Psoas muscle (tissue), 8 donors: ENCODE measurements around the gene LBR. TPM values are rescaled to one million over a fixed set of nuclear protein-coding genes. Genes with fewer than 3 reads are reported as not detected.

Source experiments
- ATAC-seq, 4 donors: fragments of 200-7000 bp; cut with Tn5 transposase; one replicate each; pipeline ENCODE4 v1.9.1; 2020; ENCODE audit warnings: moderate library complexity in 3 of 4, mild to moderate bottlenecking in 2 of 4
- DNase-seq, 2 donors: peaks; one replicate each; pipeline ENCODE4 v3.0.0-alpha.2; 2020
- H3K27ac ChIP-seq: fragments of 200-600 bp; one replicate; pipeline ENCODE4 v1.8.0; 2022
- H3K27me3 ChIP-seq, 3 donors: fragments of 200-600 bp in 1 of 3; one replicate each; pipeline versions ENCODE4 v1.6.1 to v1.8.0; 2013 to 2022; ENCODE audit warnings: low read length in 2 of 3, mild to moderate bottlenecking in 2 of 3, moderate library complexity in 1 of 3; ENCODE audit not compliant: insufficient read depth in 3 of 3
- H3K36me3 ChIP-seq, 2 donors: fragments of 200-600 bp in 1 of 2; one replicate each; pipeline versions ENCODE4 v1.6.1 to v1.8.0; 2013 to 2022; ENCODE audit warnings: low read depth in 1 of 2, mild to moderate bottlenecking in 1 of 2, moderate library complexity in 1 of 2; ENCODE audit not compliant: insufficient read depth in 1 of 2
- H3K4me1 ChIP-seq: fragments of 200-600 bp; one replicate; pipeline ENCODE4 v1.8.0; 2022
- H3K4me3 ChIP-seq: fragments of 200-600 bp; one replicate; pipeline ENCODE4 v1.8.0; 2022; ENCODE audit warnings: mild to moderate bottlenecking
- H3K9me3 ChIP-seq: fragments of 200-600 bp; one replicate; pipeline ENCODE4 v1.8.0; 2022
- WGBS, 3 donors: extraction: QIAGEN DNeasy Blood & Tissue Kit; methylation state at CpG; one replicate each; pipeline versions ENCODE4 v1.1.6 to v1.1.7; 2013; 5-methylcytosine and 5-hydroxymethylcytosine counted together
- intact Hi-C, 2 donors: fragments of 100-400 bp; cut with DNase I; formaldehyde crosslinking; loops; one replicate each; pipeline versions ENCODE4 v1.11.0 to v1.14.2; 2022
- polyA plus RNA-seq, 3 donors: library from polyadenylated mRNA; stranded (reverse); fragments of 200-250 nt; gene quantifications; one replicate each; pipeline ENCODE4 v1.2.3, GENCODE V29; 2013
- total RNA-seq, 4 donors: library from RNA; stranded (reverse); fragmentation: NEBNext Ultra II Directional in 2 of 4; extraction: Animal tissue kit (Norgen Biotek cat#: 25700) in 2 of 4; gene quantifications; one replicate each; pipeline versions ENCODE4 v1.2.1 to v1.2.4, GENCODE V29; 2021 to 2023
- TF ChIP-seq, protein P1 (sequence below): fragments of 200-600 bp; IDR thresholded peaks from one replicate; pipeline ENCODE4 v1.8.0; 2022; ENCODE audit warnings: antibody characterized with exemption
- donor health status: healthy with polysubstance abuse.
- donor health status: DM: no; HTN: no; CAD: no; lungs with moderate emphysema.
- donor health status: Bipolar disorder and iron deficiency.
- donor health status: healthy.
- donor health status: DM: yes; HTN: yes; CAD: no.
- donor health status: DM: no; HTN: no; CAD: no.
- donor health status: DM: no; HTN: no; CAD: no.
- donor health status: DM: yes; HTN: yes; CAD: no.

LBR gene
- total and polyA plus RNA-seq, 7 donors: 6.8 to 22.8 (median 14.6) TPM

DNA sequence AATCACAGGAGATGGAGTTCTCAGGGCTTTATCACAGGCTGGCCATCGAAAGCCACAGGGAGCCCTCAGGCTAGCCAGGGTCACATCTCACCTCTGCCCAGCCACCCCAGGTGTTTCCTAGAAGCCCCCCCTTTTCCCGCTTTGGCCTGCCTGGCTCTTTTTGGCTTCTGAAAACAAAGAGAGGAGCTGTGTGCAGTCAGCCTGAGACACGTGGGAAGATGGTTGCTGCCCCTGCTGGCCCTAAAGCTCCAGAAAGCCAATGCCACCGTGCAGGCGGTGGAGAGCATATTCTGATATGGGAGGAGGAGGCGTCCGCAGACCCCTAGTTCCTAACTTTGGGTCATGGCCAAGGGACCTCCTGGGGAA, 18.7 kb upstream of the LBR start:
- intact Hi-C loops: no loop called here
- DNase-seq: no peak
- peaks cover 8% of the 10 kb centered on the region for H3K4me1 ChIP-seq
- no peaks in the 10 kb centered on the region for H3K9me3 ChIP-seq
- WGBS, 3 donors: 60 to 80% (median 69%) methylated on average over 7 of the region's 7 CpGs
- H3K27ac ChIP-seq: peak overlapping the region; percentile 64
- TF ChIP-seq, protein P1, sequence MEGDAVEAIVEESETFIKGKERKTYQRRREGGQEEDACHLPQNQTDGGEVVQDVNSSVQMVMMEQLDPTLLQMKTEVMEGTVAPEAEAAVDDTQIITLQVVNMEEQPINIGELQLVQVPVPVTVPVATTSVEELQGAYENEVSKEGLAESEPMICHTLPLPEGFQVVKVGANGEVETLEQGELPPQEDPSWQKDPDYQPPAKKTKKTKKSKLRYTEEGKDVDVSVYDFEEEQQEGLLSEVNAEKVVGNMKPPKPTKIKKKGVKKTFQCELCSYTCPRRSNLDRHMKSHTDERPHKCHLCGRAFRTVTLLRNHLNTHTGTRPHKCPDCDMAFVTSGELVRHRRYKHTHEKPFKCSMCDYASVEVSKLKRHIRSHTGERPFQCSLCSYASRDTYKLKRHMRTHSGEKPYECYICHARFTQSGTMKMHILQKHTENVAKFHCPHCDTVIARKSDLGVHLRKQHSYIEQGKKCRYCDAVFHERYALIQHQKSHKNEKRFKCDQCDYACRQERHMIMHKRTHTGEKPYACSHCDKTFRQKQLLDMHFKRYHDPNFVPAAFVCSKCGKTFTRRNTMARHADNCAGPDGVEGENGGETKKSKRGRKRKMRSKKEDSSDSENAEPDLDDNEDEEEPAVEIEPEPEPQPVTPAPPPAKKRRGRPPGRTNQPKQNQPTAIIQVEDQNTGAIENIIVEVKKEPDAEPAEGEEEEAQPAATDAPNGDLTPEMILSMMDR: no peak
- no peaks in the 10 kb centered on the region for H3K36me3 ChIP-seq
- no peak for ATAC-seq
- no peaks in the 10 kb centered on the region for H3K27me3 ChIP-seq
- H3K4me3 ChIP-seq: no peak overlapping the region

DNA sequence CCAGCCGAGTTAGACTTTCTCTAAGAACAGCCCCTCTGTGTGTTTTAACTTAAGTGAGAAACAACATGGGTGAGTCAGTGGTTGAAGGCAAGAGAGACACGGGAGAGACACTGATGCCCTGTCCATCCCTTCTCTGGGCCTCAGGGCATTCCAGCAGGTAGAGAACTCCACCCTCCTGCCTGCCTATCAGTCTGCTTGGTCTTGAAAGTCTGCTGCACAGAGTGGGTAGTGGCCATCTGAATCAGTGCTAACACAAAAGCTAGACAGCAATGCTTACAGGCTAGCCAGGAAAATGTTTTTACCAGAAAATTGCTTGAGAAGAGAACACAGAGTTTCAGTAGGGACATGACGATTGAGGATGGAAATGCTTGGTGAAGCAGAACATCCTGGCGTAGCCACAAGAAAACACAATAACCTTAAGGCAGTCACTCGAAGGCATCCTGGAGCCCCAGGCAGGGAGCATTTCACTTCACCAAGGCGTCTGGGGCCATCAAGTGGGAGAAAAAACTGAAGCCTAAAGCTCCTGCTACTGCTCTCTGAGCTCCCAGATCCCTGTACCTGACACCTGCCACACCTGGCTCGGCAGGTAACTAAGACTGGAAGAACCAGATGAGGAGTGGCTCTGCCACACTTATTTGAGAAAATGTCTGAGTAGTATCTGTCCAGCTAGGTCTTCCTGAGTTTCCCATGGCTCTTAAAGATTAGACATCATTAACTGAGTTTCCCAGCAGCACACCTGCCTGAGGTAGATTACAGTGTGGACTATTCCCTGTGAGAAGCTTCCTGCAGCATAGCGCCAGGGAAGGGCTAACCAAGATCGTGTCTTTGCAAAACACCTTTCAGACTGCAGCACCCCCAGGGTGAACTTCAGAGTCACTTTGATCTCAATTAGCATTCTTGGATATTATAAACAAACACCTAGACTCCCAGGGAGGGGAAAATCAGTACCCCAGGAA, 18.1 kb upstream of the LBR start:
- intact Hi-C loops: no loop called here
- Histone ChIP-seq H3K36me3 (no peaks in the 10 kb centered on the region), H3K27me3 (no peaks in the 10 kb centered on the region), H3K27ac (peak overlapping the region; percentile 64), H3K9me3 (no peaks in the 10 kb centered on the region), H3K4me3 (no peak overlapping the region), H3K4me1 (peaks cover 8% of the 10 kb centered on the region)
- 64 to 72% (median 65%) methylated on average over 9 of the region's 9 CpGs for WGBS, 3 donors
- no peak for ATAC-seq
- DNase-seq: no peak
- TF ChIP-seq, protein P1: no peak

DNA sequence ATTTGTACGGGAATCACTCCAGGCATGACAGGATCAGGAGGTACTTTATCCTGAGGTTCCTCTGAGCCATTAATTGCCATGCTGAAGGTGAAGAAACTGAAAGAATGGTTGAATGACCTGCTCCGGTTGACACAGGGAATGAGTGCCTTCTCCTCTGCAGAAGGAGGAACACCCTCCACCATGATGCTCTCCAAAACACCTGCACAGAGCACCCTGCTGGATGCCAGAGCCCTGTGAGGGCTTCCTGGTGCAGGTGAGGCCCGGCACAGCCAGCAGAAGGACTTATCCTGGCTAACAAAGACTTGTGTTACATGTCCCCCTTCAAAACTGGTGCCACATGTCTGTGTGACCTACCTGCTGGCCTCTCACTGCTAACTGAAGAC, 14.3 kb upstream of the LBR start:
- no peaks in the 10 kb centered on the region for H3K36me3 ChIP-seq
- H3K9me3 ChIP-seq: no peaks in the 10 kb centered on the region
- H3K27ac ChIP-seq: peak overlapping the region; percentile 1
- H3K4me3 ChIP-seq: no peak overlapping the region
- H3K4me1 ChIP-seq: peaks cover 8% of the 10 kb centered on the region
- intact Hi-C loops: no loop called here
- ATAC-seq: no peak
- DNase-seq: no peak
- 69 to 74% (median 72%) methylated on average over 3 of the region's 3 CpGs for WGBS, 3 donors
- H3K27me3 ChIP-seq: no peaks in the 10 kb centered on the region
- TF ChIP-seq, protein P1: no peak

DNA sequence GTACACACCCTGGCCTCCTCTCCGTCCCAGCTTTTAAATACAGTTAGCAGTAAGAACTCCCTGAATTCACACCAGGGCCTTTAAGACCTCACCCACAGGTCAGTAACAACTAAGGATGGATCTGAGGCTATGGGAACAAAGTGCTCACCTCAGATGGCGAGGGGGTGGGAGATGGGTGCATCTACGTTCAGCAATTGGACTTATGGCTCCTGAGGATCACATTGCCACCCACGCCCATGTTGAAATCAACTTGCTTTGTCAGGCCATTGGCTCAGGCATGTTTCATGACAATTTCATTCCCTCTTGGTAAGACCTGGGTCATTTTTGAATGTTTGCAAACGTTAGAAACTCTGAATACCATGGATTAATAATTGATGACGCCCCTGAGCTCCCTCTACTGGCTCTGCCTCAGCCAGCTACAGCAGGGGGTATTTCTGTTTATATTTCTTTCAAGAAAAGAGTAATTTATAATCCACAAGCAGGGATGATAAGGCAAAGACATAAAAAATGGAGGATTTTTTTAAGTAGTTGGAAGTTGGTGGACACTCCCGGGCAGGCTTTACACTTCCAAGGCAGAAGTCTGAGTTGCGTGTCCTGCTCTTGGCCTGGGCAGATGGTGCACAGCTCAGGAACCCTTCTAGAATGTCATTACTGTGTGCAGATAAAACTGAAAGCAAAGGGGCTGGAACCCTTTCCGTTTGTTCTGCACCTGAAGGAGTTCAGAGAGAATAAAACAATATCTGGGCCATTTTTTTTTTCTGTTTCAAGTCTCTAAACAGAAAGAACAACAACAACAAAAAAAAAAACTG, 13.7 kb upstream of the LBR start:
- Histone ChIP-seq H3K4me3 (no peak overlapping the region), H3K9me3 (no peaks in the 10 kb centered on the region), H3K36me3 (no peaks in the 10 kb centered on the region), H3K27ac (peak overlapping the region; percentile 1), H3K27me3 (no peaks in the 10 kb centered on the region), H3K4me1 (peaks cover 8% of the 10 kb centered on the region)
- WGBS, 3 donors: 65 to 79% (median 68%) methylated on average over 9 of the region's 9 CpGs
- no peak for DNase-seq
- TF ChIP-seq, protein P1: no peak
- ATAC-seq: no peak
- intact Hi-C loops: no loop called here
